ENCODE results near the gene KLRB1. TPM values are rescaled to one million over a fixed set of nuclear protein-coding genes. Genes with fewer than 3 reads are reported as not detected.

The KLRB1 gene
- total RNA-seq, 1 donor from 2014 or later, result not detected

Other genes starting within 250 kb of the KLRB1 start
- gene CLEC2D, start 61.8 kb upstream of the KLRB1 start, total RNA-seq, result 9.5 and 10.6 TPM in 2 replicates
- gene CLECL1, start 125.2 kb upstream of the KLRB1 start, total RNA-seq, result not detected in 2 replicates
- gene CD69, start 153.0 kb upstream of the KLRB1 start, total RNA-seq, result not detected in 2 replicates
- gene KLRF1, start 219.6 kb upstream of the KLRB1 start, total RNA-seq, result not detected in 2 replicates

All from neural crest cell (in vitro differentiated cells).